ENCODE results near the gene FCHSD2.

DNA sequence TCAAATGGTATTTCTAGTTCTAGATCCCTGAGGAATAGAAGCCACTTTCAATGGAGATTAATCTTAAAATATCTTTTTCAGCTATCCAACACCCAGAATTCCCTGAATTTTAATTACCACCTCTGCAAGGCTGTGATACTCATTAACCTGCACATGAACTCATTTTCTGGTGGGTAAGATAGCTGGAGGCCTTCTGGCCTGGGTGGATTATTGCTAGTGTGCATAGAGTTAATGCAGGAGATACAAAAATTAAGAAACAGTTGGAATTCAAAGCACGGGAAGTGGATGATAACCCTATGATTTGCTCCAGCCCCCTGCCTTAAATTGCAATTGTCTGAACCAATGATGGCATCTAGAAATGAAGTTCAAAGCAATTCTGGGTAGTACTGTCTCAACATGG lies 212.9 kb downstream of the FCHSD2 start:
- TF ChIP-seq, protein P1, sequence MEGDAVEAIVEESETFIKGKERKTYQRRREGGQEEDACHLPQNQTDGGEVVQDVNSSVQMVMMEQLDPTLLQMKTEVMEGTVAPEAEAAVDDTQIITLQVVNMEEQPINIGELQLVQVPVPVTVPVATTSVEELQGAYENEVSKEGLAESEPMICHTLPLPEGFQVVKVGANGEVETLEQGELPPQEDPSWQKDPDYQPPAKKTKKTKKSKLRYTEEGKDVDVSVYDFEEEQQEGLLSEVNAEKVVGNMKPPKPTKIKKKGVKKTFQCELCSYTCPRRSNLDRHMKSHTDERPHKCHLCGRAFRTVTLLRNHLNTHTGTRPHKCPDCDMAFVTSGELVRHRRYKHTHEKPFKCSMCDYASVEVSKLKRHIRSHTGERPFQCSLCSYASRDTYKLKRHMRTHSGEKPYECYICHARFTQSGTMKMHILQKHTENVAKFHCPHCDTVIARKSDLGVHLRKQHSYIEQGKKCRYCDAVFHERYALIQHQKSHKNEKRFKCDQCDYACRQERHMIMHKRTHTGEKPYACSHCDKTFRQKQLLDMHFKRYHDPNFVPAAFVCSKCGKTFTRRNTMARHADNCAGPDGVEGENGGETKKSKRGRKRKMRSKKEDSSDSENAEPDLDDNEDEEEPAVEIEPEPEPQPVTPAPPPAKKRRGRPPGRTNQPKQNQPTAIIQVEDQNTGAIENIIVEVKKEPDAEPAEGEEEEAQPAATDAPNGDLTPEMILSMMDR (IDR thresholded peaks at IDR 0.05), result no peak
- TF ChIP-seq POLR2A (IDR thresholded peaks at IDR 0.05), result no peak
